SU-DHL-6 (cell line): Measurements from ENCODE around the gene CLTCL1.
"Not testable (repeated sequence)": the region's sequence is repeated elsewhere in the genome, so short reads cannot be mapped to it uniquely, and the experiment has no call there.

Experiments used
- H2AFZ ChIP-seq: fragments of 200-600 bp; sonication (generic); 2 replicates; pipeline ENCODE4 v1.6.1; 2014; ENCODE audit warnings: low read depth, mild to moderate bottlenecking, moderate library complexity, mixed read lengths, antibody characterized with exemption, low read length; ENCODE audit not compliant: severe bottlenecking
- H3F3A ChIP-seq: fragments of 200-600 bp; shearing (Covaris generic); 2 replicates; pipeline ENCODE4 v1.6.0; 2016; ENCODE audit warnings: antibody characterized with exemption, mild to moderate bottlenecking; ENCODE audit not compliant: insufficient read depth
- H3K27ac ChIP-seq: fragments of 200-600 bp; sonication (generic); 2 replicates; pipeline ENCODE4 v1.5.1; 2016; ENCODE audit warnings: low read depth, mild to moderate bottlenecking, low read length, moderate library complexity, mixed read lengths
- H3K27me3 ChIP-seq: fragments of 200-600 bp; sonication (generic), shearing (Covaris generic); 2 replicates; pipeline ENCODE4 v1.6.0; 2014; ENCODE audit warnings: mild to moderate bottlenecking, low read length
- H3K36me3 ChIP-seq: fragments of 200-600 bp; sonication (generic); 2 replicates; pipeline ENCODE4 v1.6.1; 2014; ENCODE audit warnings: mild to moderate bottlenecking, low read length, mixed read lengths
- H3K4me2 ChIP-seq: fragments of 300-600, 200-600 bp; shearing (Covaris generic), sonication (generic); 2 replicates; pipeline ENCODE4 v1.6.0; 2014; ENCODE audit warnings: low read length, low read depth, mild to moderate bottlenecking; ENCODE audit not compliant: poor library complexity, severe bottlenecking
- H3K4me3 ChIP-seq: fragments of 200-600 bp; sonication (generic); 2 replicates; pipeline ENCODE4 v1.5.1; 2014; ENCODE audit warnings: antibody characterized with exemption, low read length, mild to moderate bottlenecking, mixed read lengths; ENCODE audit not compliant: insufficient read depth, poor library complexity, severe bottlenecking
- H3K79me2 ChIP-seq: fragments of 200-600 bp; sonication (generic); 2 replicates; pipeline ENCODE4 v1.6.1; 2014; ENCODE audit warnings: mild to moderate bottlenecking, low read length, moderate library complexity; ENCODE audit not compliant: insufficient read depth
- H3K9ac ChIP-seq: fragments of 200-600 bp; sonication (generic); 2 replicates; pipeline ENCODE4 v1.7.0; 2014; ENCODE audit warnings: mild to moderate bottlenecking, low read length
- H3K9me2 ChIP-seq: fragments of 200-600 bp; sonication (generic); replicated peaks from 2 replicates; pipeline ENCODE4 v1.6.1; 2014; ENCODE audit warnings: low read length; ENCODE audit not compliant: insufficient read depth
- H3K9me3 ChIP-seq: fragments of 200-600 bp; sonication (generic); 2 replicates; pipeline ENCODE4 v1.6.1; 2014; ENCODE audit warnings: low read length, mixed read lengths; ENCODE audit not compliant: insufficient read depth
- H4K20me1 ChIP-seq: fragments of 200-600 bp; sonication (generic); 2 replicates; pipeline ENCODE4 v1.6.1; 2014; ENCODE audit warnings: low read depth, mild to moderate bottlenecking, antibody characterized with exemption, low read length, moderate library complexity, mixed read lengths
- EZH2phosphoT487 ChIP-seq: fragments of 200-600 bp; sonication (generic), shearing (Covaris generic); conservative IDR thresholded peaks from 2 replicates; pipeline ENCODE4 v1.6.1; 2018; ENCODE audit warnings: mild to moderate bottlenecking, antibody characterized with exemption, low read length, moderate library complexity, mixed read lengths
- TF ChIP-seq, protein P1 (sequence below): fragments of 200-600 bp; sonication (generic); IDR thresholded peaks from one replicate; pipeline ENCODE4 v1.5.1; 2017; ENCODE audit warnings: antibody characterized with exemption, mild to moderate bottlenecking, low read length, moderate library complexity; ENCODE audit not compliant: insufficient read depth, poor library complexity, severe bottlenecking

Gene CLTCL1

GRCh38 chr22:19329454-19329853 lies 37.9 kb upstream of the CLTCL1 start:
- no peak overlapping the region for H3K4me2 ChIP-seq
- no peaks in the 10 kb centered on the region for H3K79me2 ChIP-seq
- H3K4me3 ChIP-seq = no peak overlapping the region
- H2AFZ ChIP-seq = no peak overlapping the region
- no peak overlapping the region for H3K27ac ChIP-seq
- H4K20me1 ChIP-seq = no peaks in the 10 kb centered on the region
- no peak overlapping the region for H3K9ac ChIP-seq
- H3K9me3 ChIP-seq = no peaks in the 10 kb centered on the region
- no peaks in the 10 kb centered on the region for H3K36me3 ChIP-seq
- no peaks in the 10 kb centered on the region for H3F3A ChIP-seq
- H3K9me2 ChIP-seq = no peaks in the 10 kb centered on the region
- no peaks in the 10 kb centered on the region for H3K27me3 ChIP-seq
- no peak for TF ChIP-seq EZH2phosphoT487
- TF ChIP-seq, protein P1, sequence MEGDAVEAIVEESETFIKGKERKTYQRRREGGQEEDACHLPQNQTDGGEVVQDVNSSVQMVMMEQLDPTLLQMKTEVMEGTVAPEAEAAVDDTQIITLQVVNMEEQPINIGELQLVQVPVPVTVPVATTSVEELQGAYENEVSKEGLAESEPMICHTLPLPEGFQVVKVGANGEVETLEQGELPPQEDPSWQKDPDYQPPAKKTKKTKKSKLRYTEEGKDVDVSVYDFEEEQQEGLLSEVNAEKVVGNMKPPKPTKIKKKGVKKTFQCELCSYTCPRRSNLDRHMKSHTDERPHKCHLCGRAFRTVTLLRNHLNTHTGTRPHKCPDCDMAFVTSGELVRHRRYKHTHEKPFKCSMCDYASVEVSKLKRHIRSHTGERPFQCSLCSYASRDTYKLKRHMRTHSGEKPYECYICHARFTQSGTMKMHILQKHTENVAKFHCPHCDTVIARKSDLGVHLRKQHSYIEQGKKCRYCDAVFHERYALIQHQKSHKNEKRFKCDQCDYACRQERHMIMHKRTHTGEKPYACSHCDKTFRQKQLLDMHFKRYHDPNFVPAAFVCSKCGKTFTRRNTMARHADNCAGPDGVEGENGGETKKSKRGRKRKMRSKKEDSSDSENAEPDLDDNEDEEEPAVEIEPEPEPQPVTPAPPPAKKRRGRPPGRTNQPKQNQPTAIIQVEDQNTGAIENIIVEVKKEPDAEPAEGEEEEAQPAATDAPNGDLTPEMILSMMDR = no peak

DNA sequence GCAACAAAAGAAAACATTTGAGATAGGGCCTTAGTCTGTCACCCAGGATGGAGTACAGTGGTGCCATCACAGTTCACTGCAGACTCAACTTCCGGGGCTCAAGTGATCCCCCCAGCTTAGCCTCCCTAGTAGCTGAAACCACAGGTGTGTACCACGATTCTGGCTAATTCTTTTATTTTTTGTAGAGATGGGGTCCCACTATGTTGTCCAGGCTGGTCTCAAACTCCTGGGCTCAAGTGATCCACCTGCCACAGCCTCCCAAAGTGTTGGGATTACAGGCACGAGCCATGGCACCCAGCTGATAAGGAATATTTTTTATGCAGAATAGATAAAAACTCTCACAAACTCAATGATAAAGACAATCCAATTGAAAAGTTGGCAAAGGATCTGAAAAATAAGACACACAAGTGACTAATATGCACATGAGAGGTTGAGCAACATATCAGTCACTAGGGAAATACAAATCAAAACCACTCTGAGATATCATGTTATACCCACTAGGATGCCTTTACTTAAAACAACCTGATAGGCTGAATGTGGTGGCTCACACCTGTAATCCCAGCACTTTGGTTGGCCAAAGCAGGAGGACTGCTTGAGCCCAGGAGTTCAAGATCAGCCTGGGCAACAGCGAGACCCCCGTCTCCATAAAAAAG lies 33.9 kb upstream of the CLTCL1 start:
- Histone ChIP-seq H3K9me3 (no peaks in the 10 kb centered on the region), H3K36me3 (no peaks in the 10 kb centered on the region), H4K20me1 (no peaks in the 10 kb centered on the region), H3K9ac (no peak overlapping the region), H3K4me3 (no peak overlapping the region), H3K9me2 (no peaks in the 10 kb centered on the region), H3F3A (no peaks in the 10 kb centered on the region), H3K79me2 (no peaks in the 10 kb centered on the region), H3K27me3 (no peaks in the 10 kb centered on the region), H3K27ac (no peak overlapping the region), H2AFZ (no peak overlapping the region), H3K4me2 (no peak overlapping the region)
- no peak for TF ChIP-seq EZH2phosphoT487
- TF ChIP-seq, protein P1 = no peak

DNA sequence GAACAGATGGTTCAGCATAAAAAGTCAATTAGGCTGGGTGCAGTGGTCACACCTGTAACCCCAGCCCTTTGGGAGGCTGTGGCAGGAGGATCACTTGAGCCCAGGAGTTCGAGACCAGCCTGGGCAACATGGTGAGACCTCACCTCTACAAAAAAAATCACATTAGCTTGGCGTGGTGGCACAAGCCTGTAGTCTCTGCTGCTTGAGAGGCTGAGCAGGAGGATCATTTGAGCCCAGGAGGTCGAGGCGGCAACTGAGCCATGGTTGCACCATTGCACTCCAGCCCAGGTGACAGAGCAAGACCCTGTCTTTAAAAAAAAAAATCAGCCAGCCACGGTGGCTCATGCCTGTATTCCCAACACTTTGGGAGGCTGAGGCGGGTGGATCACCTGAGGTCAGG lies 31.9 kb upstream of the CLTCL1 start:
- not testable (repeated sequence) for H3K4me3 ChIP-seq, H3K9me3 ChIP-seq, H2AFZ ChIP-seq

DNA sequence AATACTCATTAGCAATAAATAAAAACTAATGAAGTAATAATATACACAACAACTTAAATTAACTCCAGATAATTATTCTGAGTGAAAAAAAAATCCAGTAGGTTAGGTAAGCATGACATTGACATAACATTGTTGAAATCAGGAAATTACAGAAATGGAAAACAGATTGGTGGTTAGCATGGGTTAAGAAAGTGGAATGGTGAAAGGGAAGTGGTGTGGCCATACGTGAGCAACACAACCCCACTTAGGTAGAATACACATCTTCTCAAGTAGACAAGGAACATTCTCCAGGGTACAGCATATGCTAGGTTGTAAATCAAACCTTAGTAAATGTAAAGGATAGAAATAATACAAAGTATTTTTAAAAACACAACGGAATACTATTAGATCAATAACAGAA lies 30.2 kb upstream of the CLTCL1 start:
- Histone ChIP-seq H3K9ac (no peak overlapping the region), H3K27me3 (no peaks in the 10 kb centered on the region), H3K27ac (no peak overlapping the region), H3K9me2 (no peaks in the 10 kb centered on the region), H4K20me1 (no peaks in the 10 kb centered on the region), H3K36me3 (no peaks in the 10 kb centered on the region), H3K4me3 (no peak overlapping the region), H2AFZ (no peak overlapping the region), H3K9me3 (no peaks in the 10 kb centered on the region), H3F3A (no peaks in the 10 kb centered on the region), H3K4me2 (no peak overlapping the region), H3K79me2 (no peaks in the 10 kb centered on the region)
- TF ChIP-seq EZH2phosphoT487 = no peak
- TF ChIP-seq, protein P1 = no peak

More for the DNA sequence above, 31.9 kb upstream of the CLTCL1 start:
- not testable (repeated sequence) for H3K4me2 ChIP-seq, H3K79me2 ChIP-seq, H3K27me3 ChIP-seq, H3F3A ChIP-seq, H3K9ac ChIP-seq, H3K9me2 ChIP-seq, H3K36me3 ChIP-seq, H3K27ac ChIP-seq, H4K20me1 ChIP-seq

DNA sequence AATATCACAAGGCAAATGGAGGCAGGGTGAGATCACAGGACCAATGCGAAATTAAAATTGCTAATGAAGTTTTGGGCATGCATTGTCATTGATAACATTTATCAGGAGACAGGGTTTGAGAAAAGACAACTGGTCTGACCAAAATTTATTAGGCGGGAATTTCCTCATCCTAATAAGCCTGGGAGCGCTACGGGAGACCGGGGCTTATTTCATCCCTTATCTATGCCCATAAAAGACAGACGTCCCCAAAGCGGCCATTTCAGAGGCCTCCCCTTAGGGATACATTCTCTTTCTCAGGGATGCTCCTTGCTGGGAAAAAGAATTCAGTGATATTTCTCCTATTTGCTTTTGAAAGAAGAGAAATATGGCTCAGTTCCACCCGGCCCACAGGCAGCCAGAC lies 28.6 kb upstream of the CLTCL1 start:
- not testable (repeated sequence) for H4K20me1 ChIP-seq, H3F3A ChIP-seq, H2AFZ ChIP-seq, H3K9me3 ChIP-seq, H3K9ac ChIP-seq, H3K9me2 ChIP-seq, H3K27ac ChIP-seq, H3K79me2 ChIP-seq, H3K27me3 ChIP-seq, H3K4me2 ChIP-seq, H3K36me3 ChIP-seq, H3K4me3 ChIP-seq
